ENCODE results near the gene KMT2C.

The KMT2C gene

DNA sequence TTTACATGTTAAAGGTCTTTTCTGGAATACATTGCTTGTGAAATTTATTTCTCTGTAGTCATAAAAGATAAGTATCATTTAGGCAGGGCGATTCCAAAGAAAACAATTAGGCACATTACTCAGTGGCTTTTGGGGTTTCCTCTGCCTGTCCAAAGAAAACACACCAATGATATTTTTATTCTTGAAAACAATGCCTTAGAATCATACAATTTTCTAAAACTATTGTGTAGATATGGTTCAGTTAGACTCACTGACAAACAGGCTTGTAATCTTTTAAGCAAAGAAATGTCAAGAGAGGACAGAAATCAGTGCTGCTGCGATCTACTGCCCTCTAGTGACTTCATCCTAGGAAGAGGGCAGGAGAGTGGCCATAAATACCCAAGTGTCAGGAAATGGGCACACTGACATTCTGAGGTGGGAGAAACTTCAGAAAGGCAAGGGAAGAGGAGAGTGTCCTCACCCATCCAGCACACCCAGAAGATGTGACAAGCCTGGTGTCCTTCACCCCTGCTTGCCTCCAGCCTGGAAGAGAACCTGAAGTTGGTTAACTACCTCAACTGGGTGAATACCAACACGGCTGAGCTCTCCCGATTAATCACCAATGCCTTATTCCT lies 289.8 kb downstream of the KMT2C start:
- 0 out of 2 replicates have a peak overlapping the region, but pooled peaks have one; percentile 4 for H3K27ac ChIP-seq
- TF ChIP-seq, protein P1, sequence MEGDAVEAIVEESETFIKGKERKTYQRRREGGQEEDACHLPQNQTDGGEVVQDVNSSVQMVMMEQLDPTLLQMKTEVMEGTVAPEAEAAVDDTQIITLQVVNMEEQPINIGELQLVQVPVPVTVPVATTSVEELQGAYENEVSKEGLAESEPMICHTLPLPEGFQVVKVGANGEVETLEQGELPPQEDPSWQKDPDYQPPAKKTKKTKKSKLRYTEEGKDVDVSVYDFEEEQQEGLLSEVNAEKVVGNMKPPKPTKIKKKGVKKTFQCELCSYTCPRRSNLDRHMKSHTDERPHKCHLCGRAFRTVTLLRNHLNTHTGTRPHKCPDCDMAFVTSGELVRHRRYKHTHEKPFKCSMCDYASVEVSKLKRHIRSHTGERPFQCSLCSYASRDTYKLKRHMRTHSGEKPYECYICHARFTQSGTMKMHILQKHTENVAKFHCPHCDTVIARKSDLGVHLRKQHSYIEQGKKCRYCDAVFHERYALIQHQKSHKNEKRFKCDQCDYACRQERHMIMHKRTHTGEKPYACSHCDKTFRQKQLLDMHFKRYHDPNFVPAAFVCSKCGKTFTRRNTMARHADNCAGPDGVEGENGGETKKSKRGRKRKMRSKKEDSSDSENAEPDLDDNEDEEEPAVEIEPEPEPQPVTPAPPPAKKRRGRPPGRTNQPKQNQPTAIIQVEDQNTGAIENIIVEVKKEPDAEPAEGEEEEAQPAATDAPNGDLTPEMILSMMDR (IDR thresholded peaks at IDR 0.05): peak; percentile 95
- TF ChIP-seq ZFX (IDR thresholded peaks at IDR 0.05; ENCODE audit: borderline replicate concordance): no peak

DNA sequence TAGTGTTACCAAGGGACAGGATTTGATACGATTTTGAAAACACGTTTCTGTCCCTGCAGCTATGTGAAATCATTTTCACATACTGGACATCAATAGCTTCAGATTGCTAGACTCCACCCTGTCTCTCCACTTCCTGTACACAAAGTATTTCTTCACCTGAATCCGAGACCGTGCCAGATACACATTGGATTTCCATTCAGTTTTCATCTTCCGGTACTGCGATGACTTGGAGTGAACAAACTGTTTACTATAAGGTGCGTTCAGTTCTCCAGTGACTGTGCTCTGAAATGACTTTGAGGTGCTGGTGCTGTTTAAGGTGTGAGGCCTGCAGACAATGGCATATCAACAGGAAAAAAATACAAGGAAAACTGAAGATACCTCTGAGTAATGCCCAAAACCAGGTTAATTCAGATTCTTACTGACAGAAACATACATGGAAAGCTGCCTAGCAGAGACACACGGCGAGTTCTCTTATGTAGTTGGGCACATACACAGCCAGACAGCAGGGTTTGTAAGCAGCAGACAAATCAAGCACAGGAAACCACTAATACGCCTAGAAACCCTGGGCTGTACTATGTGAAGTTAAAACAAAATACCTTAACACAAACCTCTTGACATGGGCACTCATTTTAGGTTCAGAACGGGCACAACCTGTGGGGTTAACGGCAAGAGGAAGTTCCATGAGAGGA lies 291.1 kb downstream of the KMT2C start:
- TF ChIP-seq, protein P1 (IDR thresholded peaks at IDR 0.05): no peak
- TF ChIP-seq ZFX (IDR thresholded peaks at IDR 0.05; ENCODE audit: borderline replicate concordance): no peak
- H3K27ac ChIP-seq: no peak overlapping the region

DNA sequence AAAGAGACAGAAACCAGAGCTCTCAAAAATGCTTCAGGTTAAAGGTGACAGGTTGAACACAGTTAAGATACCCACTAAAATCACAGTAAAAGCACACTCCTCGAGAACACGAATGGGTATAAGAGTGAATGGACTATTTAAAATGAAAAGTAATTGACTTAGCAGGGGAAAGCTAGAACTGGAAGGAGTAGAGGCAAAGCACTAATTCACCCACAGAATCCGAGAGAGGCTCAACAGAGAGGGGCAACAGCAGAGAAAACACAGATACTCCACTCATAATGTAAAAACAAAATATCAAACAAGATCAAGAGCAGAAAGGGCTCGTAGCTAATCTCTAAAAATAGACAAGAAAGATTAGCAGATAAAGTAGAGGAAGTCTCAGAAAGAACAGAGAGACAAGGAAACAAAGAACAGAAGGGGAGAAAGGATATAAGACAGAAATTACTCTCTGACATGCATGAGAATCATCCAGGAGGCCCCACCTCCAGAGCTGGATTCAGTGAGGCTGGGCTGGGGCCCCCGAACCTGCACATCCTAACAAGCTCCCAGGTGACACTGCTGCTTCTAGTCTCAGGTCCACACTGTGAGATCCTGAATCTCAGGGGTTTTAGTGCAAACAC lies 292.7 kb downstream of the KMT2C start:
- no peak for TF ChIP-seq ZFX (IDR thresholded peaks at IDR 0.05; ENCODE audit: borderline replicate concordance)
- TF ChIP-seq, protein P1 (IDR thresholded peaks at IDR 0.05): no peak
- no peak overlapping the region for H3K27ac ChIP-seq

DNA sequence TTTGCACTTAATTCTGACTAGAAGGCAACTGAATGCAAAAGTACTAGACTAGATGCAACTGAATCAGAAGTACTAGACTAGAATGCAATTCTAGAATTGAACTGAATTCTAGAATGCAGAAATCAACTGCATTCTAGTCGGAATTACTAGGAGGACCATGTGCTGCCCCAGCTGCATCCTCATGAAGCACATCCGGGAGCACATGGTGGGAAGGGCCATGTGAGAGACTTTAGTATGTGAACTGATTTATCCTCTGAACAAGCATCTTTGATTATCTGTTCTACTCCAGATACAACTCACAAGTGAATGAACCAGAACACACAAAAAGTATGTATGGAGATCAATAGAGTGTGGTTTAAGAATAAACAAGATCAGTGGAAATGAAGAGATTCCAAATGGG lies 295.2 kb downstream of the KMT2C start:
- H3K27ac ChIP-seq: no peak overlapping the region
- TF ChIP-seq, protein P1 (IDR thresholded peaks at IDR 0.05): no peak
- no peak for TF ChIP-seq ZFX (IDR thresholded peaks at IDR 0.05; ENCODE audit: borderline replicate concordance)

DNA sequence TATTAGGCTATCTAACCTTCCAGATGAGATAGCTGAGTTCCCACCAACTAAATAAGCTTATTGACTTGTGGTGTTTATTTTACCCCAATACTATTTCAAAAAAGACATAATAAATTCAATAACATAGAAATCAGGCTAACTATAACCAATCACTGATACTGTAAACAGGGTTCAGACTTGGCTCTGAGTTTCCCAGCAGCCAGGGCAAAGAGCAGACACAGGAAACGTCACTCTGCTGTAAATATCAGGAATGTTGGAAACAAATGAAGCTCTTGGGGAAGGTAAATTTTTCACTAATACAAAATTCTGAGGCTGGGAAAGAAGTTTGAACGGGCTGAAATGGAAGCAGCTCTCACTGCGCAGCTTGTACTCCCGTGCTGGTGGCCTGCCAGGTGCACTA lies 295.7 kb downstream of the KMT2C start:
- TF ChIP-seq ZFX (IDR thresholded peaks at IDR 0.05; ENCODE audit: borderline replicate concordance): no peak
- TF ChIP-seq, protein P1 (IDR thresholded peaks at IDR 0.05): no peak
- no peak overlapping the region for H3K27ac ChIP-seq

DNA sequence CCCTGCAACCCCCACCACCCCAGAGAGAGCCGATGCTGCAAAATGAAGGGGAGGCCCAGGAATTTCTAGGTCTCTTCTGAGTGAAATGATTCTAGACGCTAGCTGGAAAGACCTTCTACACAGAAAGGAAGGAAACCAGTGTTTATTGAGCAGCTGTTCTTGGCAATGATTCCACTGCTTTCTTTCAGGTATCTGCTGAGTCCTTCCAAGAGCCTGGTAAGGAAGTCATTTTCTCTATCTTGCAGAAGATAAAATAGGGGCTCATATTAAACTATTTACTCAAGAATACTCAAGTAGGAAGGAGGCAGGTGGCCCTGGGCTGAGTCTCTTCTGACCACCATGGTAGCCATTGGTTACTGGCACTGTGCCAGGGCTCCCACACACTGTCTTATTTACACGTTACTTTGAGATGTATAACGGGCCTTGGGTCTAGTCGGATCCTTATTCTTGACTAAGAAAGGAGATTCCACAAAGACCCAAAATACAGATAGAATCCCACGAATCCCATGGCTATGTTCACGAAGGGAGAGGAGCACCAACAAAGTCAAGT lies 298.3 kb downstream of the KMT2C start:
- H3K27ac ChIP-seq: no peak overlapping the region
- TF ChIP-seq, protein P1 (IDR thresholded peaks at IDR 0.05): no peak
- no peak for TF ChIP-seq ZFX (IDR thresholded peaks at IDR 0.05; ENCODE audit: borderline replicate concordance)

DNA sequence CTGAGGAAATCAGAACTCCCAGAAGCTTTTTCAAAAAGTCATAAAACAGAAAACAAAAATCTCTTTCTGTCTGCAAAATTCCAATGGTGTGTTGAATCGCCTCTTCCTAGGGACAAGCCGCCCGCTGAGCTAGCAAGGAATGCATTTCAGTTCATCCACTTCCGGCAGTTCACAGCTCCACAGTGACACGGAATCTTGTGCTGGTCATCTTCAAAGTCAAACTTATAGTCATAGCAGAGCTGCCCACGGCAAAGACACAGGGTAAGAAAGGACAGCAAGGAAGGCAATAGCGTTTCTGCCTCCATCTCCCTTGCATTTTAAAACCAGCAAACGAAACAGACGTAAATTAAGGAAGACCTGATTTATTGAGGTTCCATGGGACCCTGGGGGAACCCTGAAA lies 299.1 kb downstream of the KMT2C start:
- no peak overlapping the region for H3K27ac ChIP-seq
- TF ChIP-seq, protein P1 (IDR thresholded peaks at IDR 0.05): no peak
- TF ChIP-seq ZFX (IDR thresholded peaks at IDR 0.05; ENCODE audit: borderline replicate concordance): no peak
